RPMI8226 (cell line): ENCODE data around the gene APBA1.
"Not testable (repeated sequence)": the region's sequence is repeated elsewhere in the genome, so short reads cannot be mapped to it uniquely, and the experiment has no call there.

ENCODE experiments used
- DNase-seq: peaks from one replicate; pipeline ENCODE4 v3.0.0-alpha.2; 2015

The APBA1 gene

DNA sequence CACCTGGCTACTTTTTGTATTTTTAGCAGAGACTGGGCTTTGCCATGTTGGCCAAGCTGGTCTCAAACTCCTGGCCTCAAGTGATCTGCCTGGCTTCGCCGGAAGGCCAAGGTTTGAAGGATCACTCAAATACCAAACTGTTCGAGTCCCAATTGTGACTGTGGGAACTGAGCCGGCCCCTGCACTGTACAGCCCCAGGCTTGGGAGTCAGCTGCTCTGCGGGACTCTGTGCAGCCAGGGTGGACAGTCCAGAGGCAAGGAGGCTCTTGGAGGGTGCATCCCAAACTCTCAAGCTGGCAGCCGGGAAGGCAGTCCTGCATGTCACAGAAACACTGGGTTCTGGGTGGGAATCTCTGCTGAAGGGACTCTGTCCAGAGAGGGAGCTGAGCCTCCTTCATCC lies 238.2 kb downstream of the APBA1 start:
- no peak for DNase-seq

DNA sequence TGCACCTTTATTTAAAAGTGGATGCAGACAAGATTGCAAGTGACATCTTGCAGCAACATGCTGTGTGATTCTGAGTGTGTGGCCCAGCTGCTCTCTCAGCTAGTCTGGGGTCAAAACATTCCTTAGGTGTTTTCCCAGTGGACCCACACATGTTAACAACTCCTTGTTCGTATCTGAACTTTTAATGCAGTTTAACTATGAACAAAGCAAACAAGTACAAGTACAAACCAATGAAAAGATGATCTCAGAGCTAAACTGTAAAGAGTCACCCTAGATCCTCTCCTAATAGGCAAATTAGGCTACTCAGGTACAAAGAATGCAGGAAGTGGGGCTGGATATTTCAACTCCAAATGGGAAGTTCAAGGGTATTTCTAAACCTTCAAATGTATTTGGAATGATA lies 238.8 kb downstream of the APBA1 start:
- DNase-seq, result no peak

DNA sequence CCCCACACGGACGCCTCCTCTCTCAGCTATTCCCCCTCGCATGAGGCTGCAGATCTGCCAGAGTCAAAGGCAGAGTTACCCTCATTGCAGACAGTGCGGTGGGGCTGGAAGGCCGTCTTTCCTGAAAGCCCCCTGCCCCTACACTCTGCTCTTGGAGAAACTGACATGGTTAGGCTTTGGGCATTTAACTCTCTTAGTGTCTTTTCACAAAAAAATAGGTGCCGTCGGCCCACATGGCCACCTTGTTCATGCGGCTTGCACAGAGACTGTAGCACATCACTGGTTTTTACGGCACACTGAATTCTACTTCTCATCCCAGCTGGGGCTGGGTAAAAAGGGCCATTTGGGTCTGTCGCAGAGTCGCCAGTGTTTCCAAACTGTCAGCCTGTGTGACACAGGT lies 239.5 kb downstream of the APBA1 start:
- DNase-seq, result no peak

DNA sequence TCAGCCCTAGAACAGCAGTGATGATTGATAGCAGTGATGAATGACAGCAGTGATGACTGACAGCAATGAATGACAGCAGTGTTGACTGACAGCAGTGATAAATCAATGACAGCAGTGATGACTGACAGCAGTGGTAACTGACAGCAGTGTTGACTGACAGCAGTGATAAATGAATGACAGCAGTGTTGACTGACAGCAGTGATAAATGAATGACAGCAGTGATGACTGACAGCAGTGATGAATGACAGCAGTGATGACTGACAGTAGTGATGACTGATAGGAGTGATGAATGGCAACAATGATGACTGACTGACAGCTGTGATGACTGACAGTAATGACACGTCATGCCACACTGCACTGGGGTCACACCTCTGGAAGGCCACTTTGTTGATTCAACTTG lies 240.4 kb downstream of the APBA1 start:
- DNase-seq, result no peak

DNA sequence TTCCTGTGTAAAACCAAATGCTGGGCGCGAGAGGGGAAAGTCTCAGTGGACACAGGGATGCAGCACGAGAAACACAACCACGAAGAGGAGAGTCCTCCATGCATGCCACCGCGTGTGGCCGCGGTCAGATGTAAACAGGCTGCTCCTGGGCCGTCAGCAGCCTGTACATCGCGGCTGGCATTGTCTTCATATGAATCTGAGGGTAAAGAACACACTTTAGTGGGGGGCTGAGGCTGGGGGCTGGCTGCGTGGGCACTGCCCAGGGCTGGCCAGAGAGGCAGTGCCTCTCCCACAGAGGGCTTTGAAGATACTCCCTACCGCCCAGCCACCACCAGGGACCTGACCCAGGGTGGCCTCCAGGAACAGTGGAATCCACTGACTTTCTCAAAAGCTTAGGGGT lies 241.0 kb downstream of the APBA1 start:
- no peak for DNase-seq

DNA sequence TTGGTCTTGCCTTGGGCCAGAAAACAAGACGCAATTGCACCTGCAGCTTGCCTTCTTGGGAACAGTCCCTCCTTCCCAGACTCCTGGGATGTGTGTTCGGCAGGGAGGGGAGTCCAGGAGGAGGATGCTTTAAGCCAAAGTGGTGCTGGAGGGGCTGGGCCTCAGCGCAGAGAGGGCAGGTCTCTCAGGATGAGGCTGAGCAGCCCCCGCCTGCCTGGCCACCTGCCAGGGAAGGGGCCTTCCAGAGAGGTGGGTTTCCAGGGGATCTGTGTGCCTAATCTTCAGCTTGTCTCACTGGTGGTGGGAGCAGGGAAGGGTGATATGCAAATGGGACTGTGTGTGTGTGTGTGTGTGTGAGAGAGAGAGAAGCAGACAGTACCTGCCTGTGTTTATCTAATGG lies 242.0 kb downstream of the APBA1 start:
- no peak for DNase-seq

DNA sequence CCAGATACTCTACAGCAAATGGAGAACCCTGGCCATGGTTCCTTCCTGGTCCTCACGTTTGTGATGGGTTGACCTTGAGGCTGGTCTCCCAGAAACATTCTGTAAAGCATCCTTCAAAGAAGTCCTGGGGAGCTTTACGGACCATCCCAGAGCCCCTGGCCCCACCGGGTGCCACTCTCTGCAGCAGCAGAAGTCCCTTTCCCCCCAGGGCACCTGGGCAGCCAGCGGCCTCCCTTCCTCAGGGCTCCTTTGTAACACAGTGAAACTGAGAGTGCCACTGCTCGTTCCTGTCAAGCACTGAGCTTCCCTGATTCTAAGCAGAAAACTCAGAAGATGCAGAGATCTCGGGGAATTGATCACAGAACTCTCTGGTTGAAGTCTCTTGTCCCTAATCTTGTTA lies 242.9 kb downstream of the APBA1 start:
- no peak for DNase-seq

DNA sequence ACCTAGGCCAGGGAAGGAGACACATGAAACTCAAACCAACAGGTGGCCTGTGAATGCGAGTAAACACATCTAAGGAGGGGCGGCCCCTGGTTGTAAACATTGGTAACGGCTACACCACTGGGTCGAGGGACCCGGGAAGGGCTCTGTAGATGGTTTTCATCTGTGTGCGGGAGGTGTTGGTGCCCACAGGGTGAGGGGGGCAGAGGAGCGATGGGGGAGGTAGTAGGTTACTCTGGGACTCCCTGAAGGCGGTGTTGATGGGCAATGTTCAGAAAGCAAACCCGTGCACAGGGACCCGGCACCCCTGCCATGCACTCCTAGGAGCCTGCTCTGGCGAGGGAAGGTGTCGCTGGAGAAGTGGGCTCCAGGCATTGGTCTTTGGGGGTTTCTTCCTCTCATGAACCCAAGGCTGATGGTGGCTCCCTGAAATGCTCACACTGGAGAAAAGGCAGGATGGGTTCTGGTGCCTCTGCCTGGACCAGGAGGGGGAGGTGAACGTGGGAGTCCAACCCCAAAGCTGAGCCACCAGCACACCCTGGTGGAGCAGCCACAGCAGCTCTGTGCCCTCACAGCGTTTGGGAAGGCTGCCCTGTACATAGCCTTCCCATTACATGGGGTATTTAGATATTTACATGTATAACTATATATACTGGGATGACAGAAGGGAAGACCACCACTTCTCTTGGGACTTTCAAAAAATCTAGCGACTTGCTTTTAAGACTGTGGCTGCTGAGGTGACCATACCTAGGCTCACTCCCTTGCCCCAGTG lies 244.0 kb downstream of the APBA1 start:
- DNase-seq, result no peak

DNA sequence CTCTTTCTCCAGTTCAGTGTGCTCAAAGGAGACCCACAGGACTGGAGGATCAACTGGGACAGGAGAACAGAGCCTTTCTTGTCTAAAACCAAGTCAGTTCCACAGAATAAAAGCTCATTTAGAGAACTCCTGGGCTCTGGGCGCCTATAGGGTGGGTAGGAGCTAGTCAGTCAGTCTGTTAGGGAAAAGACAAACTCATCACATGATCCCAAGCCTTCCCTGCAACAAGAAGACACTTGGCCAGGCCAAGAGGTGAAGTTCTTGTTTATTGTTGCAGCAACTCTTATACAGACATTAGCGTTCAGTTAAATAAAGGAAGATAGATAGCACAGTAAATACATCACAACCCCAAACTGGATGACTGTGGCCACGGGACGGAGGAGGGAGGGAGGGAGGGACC lies 244.9 kb downstream of the APBA1 start:
- no peak for DNase-seq

DNA sequence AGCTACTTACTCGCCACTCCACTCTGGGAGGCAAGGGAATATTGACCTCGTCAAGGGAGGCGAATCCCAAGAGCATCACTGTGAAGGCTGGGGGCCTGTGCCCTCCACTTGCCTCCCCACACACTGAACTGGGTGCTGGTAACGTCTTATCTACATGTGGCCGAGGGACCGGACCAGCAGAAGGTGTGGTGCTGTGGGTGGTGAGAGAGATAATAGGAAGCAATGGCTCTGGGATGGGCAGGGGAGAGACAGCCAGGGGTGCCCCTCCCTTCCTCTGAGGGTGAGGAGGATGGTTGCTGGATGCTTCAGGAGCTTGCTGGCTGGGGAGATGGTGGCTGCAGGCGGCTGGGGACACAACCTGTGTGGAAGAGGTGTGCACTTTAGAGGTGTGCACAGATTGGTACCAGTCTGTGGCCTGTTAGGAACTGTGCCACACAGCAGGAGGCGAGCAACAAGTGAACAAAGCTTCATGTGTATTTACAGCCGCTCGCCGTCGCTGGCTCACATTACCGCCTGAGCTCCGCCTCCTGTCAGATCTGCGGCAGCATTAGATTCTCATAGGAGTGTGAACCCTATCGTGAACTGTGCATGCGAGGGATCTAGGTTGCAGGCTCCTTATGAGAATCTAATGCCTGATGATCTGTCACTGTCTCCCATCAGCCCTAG lies 246.9 kb downstream of the APBA1 start:
- no peak for DNase-seq

DNA sequence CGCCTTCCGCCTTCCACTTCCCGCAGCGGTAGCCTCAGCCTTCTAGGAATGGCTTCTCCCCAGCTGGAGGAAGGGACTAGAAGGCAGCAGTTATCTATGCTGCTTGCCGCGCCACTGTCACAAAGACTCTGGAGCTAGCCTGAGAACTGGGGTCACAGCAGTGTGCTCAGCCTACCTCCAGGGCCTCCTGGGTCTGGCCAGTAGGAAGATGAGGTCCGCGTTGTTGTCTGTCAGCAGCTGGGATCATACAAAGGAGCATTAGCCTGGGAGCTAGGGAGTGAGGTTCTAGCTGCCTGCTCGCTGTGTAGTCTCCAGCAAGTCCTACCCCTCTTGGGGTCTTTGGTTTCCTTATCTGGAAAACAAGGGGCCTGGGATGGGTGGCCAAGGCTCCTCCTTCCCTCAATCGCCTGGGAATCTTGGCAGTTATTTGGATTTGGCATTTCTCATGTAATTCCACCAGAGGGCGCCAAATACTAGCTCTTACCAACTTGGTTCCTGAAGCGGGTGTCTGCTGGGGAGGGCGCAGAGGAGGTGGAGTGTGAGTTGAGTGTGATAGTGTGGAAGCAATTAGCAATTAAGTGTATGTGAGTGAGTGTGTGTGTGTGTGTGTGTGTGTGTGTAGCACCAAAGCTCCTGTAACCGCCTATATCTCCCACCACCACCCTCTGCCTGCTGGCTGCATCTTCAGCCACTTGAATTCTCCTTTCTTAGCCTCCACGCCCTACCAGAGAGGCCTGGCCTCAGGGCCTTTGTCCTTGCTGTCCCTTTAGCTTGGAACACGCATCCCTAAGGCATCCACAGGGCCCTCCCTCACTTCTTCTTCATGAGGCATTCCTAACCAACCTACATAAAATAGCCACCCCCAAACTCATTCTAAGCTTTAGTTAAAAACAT lies 250.0 kb downstream of the APBA1 start:
- DNase-seq, result peak; percentile 59

DNA sequence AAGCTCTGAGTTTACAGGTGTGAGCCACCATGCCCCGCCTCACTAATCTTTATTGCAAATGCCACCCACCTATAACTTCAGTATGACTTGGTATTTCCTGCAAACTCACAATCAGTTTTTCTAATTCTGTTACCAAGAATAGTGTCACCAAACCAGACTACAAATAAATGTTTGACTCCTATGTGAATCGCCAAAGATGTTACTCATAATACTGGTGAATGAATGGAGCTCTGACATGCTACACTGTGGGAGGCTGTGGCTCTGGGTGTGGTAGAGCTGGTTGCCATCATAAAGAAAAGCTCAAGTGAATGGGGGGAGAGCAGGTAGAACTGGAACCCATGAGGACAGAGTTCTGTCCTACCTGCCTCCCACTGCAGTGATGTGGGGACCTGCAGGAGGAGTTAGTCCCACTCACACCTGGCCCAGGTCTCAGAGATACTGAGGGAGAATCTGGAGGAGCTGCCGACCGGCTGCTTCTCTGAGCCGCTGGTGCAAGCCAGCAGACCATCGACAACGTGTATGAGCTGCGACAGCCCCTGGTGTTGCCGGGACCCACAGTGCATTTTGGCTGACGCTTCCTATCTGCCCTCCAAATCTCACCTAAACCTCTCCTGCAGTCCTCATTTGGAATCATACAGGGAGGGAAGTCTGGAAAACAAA lies 251.4 kb downstream of the APBA1 start:
- no peak for DNase-seq

DNA sequence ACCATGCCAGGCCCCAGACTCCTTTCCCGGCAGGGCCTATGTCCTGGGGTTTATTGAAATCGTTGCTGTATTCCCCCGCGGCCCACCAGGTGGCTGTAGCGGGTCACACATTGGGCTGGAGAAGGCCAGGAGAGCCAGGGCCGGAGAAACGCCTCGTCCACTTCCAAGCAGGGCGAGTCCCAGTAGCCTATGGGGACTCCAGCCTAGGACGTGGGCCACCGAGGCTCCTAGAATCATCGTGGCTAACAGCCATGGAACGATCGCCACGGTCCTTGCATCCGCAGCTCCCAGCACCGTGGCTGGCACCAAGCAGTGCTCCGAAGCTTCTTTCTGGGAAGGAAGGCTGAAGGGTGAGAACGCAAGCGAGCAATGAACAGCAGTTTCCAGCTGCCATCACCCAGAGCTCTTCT lies 259.4 kb downstream of the APBA1 start:
- peak; percentile 38 for DNase-seq

DNA sequence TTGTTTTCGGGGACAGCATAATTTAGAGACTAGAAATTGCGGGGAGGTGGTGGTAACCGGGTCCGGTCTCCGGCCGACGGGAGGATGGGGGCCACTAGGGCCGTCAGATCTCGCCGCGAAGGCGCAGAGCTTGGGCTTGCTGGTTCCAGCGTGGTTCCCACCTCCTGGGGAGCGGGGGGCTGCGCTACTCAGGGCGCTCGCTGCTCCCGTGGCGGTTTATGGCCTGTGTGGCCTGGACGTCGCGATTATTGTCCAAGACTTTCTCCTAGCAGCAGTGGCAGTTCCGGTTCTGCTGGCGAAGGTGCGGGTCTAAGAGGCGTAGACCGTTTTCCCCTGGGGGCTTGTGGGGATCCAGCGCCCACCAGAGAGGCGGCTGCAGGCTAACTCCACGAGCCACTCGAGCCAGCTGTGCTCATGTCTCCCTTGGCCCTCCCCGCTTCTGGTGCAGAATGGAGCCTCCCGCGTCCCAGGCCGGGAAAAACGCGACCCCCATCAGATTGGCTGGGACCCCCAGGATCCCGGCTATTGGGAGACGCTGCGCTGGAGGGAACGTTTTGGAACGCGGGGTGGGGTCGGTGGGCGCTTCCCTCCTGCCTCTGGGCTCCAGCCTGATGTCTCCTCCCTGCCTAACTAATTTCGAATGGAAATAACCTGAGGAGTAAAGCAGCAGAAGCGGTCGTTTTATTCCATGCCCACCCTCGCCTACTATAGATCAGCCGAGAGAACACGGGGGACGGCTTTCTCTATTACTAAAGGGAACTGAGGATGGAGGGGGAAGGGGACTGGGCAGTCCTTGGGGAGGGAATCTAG lies 260.0 kb downstream of the APBA1 start:
- no peak for DNase-seq

DNA sequence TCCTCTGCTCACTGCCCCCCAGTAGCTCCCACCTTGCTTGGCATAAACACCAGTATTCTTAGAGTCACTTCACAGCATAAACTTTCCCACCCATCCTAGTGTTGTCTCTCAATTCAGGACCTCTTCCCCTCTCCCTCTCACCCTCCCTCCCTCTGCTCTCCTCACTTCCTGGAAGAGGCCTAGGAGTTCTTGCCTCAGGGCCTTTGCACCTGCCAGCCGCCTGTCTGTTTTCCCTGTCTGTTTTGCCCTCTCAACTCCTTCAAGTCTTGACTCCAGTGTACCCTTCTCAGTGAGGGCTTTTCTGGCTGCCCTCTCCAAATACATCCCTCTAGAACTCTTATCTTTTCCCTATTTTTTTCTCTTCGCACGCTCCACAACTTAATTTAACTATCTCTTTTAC lies 260.9 kb downstream of the APBA1 start:
- no peak for DNase-seq

DNA sequence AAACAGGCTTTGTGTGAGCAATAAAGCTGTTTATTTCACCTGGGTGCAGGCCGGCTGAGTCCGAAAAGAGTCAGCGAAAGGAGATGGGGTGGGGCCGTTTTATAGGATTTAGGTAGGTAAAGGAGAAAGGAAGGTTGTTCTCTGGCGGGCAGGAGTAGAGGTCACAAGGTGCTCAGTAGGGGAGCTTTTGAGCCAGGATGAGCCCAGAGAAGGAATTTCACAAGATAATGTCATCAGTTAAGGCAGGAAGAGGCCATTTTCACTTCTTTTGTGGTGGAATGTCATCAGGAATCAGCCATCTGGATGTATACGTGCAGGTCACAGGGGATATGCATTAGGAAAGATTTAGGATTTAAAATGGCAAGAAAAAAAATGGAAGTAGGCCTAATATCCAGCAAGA lies 262.2 kb downstream of the APBA1 start:
- DNase-seq, result not testable (repeated sequence)

DNA sequence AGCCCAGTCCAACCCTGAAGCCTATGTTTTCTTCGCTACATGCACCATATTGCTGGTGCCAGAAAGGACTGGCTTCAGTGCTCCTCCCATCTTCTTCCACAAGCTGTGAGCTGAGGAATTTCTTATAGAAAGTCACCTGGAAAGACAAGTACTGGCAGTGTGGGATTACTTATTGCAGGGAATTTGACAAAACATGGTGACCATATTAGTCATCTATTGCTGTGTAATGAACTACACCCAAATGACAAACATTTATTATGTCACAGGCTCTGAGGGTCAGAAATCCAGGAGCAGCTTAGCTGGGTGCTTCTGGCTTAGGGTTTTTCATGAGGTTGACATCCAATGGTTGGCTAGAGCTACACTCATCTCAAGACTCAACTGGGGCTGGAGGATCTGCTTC lies 271.7 kb downstream of the APBA1 start:
- DNase-seq, result no peak

DNA sequence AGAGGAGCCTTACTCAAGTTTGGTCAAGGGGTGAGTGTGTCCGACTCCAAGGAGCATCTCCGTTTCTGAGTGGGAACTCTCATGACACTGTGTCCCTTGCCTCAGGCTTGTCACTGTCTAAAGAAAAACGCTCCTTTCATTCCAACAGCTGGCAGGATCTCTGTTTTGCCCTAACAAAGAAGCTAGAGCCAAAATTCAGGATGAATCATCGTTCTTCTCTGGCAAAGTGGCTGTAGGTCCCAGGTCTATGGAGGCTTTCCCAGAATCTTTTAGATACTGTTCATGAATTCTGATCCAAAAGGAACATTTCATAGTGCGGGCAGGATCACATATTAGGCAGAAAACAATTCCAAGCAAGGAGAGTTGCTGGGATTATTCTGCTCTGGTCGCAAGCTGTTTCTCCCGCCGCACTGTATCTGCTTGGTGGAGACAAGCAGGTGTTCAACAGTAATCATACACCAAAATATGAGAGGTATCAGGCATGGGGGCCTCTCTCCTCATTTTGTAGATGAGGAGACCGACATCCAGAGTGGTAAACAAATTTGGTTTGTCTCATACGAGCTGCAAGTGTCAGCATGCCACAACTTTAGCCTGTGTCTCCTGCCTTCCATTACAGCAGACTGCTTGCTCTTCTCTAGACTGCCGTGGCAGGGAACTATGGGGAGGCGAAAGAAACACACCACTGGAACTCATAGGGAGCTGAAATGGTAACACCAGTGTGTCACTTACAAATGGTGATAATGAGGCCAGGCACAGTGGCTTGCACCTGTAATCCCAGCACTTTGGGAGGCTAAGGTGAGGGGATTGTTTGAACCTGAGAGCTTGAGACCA lies 274.6 kb downstream of the APBA1 start:
- DNase-seq, result no peak

DNA sequence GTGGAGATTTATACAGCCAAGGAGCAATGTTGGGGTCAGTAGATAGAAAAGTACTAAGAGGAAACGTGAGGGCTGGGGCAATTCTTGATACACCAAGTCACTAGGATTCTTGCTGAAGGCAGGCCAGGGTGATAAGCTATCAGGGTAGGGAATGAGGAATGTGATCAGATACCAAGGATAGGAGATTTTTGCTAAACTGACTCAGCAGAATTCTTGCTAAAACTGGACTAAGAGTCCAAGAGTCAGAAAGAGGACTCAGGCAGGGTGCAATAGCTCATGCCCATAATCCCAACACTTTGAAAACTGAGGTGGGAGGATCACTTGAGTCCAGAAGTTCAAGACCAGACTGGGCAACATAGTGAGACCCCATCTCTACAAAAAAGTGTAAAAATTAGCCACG lies 275.4 kb downstream of the APBA1 start:
- no peak for DNase-seq

DNA sequence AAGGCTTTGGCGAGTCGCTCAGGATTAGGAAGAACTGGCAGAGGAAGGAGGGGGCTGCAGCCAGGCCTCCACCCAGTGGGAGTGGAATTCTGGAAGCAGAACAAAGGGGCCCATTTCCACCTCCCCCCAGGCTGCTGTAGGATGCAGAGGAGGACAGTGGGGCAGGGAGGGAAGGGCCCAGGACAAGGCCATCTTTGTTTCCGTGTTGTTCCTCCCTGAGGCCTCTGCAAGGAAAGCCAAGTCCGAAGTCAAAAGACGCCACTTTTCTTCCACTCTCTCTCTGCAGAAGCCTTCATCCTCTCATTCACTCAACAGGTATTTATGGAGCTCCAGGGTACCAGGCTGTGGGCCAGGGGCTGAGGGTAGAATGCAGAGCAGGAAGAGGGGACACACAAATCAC lies 276.5 kb downstream of the APBA1 start:
- no peak for DNase-seq

DNA sequence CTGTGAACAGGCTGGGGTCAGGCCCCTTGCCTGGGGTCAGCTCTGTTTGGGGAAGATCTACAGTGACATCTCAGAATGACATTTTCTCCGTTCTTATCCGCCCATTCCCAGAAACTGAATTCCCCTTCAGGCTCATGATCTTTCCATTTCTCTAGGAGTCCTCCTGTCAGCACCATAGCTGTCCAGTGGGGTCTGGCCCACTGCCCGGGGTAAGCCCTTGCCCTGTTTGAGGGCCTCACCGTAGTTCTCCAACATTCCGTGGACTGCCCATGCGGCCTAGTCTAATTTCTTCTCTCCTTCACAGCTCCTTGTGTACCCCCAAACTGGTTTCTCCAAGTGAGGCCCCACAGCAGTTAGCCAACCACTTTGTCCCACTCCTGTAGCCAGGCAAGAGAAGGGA lies 278.7 kb downstream of the APBA1 start:
- DNase-seq, result no peak
